PC-3 (cell line): Measurements from ENCODE around the gene GOLGA7B. TPM values are rescaled to one million over a fixed set of nuclear protein-coding genes. Genes with fewer than 3 reads are reported as not detected.
A peak's percentile ranks its signal among the peaks of the same experiment; 100 is the strongest.

Experiments
- ATAC-seq: fragments of 200-7000 bp; cut with Tn5 transposase; 2 replicates; pipeline ENCODE4 v1.9.1; 2020; ENCODE audit warnings: mild to moderate bottlenecking, moderate library complexity
- BruUV-seq: library from RNA; stranded (reverse); fragments of 400-500 nt; replicated peaks from 2 replicates; lab custom pipeline; 2021; lab: Mats Ljungman, UMichigan
- CTCF ChIA-PET: fragments of 300-600 bp; sonication (Branson Sonifier 250); formaldehyde crosslinking; loops from one replicate; lab custom pipeline; 2022; ENCODE audit warnings: antibody characterized with exemption; lab: Charles Lee
- POLR2A ChIA-PET: fragments of 300-600 bp; sonication (Branson Sonifier 250); formaldehyde crosslinking; loops from one replicate; lab custom pipeline; 2022; ENCODE audit warnings: antibody characterized with exemption; ENCODE audit not compliant: unreplicated experiment; lab: Charles Lee
- DNase-seq: peaks from one replicate; pipeline ENCODE4 v3.0.0-alpha.2; 2015
- H2AFZ ChIP-seq: fragments of 300-600 bp; sonication (generic); 2 replicates; pipeline ENCODE4 v1.6.0; 2016; ENCODE audit warnings: antibody characterized with exemption, low read length
- H3F3A ChIP-seq: fragments of 300-600 bp; sonication (generic); one replicate; pipeline ENCODE4 v1.6.0; 2017; ENCODE audit warnings: antibody characterized with exemption, low read length, control low read depth, mild to moderate bottlenecking; ENCODE audit not compliant: unreplicated experiment
- H3K27ac ChIP-seq: fragments of 300-600 bp; sonication (generic); 2 replicates; pipeline ENCODE4 v1.5.1; 2016; ENCODE audit warnings: mild to moderate bottlenecking, low read length
- H3K27me3 ChIP-seq: fragments of 300-600 bp; sonication (generic); 2 replicates; pipeline ENCODE4 v1.6.1; 2016; ENCODE audit warnings: low read length, mixed read lengths
- H3K36me3 ChIP-seq: fragments of 300-600 bp; sonication (generic); 2 replicates; pipeline ENCODE4 v1.6.1; 2016; ENCODE audit warnings: low read depth, mixed run types, low read length, mixed read lengths
- H3K4me1 ChIP-seq: fragments of 300-600 bp; sonication (generic); 2 replicates; pipeline ENCODE4 v1.5.1; 2016; ENCODE audit warnings: low read length; ENCODE audit not compliant: insufficient read depth
- H3K4me2 ChIP-seq: fragments of 300-600 bp; sonication (generic); 2 replicates; pipeline ENCODE4 v1.6.0; 2016; ENCODE audit warnings: low read length
- H3K4me3 ChIP-seq: fragments of 300-600 bp; sonication (generic); 2 replicates; pipeline ENCODE4 v1.5.1; 2016; ENCODE audit warnings: mild to moderate bottlenecking, low read length, mixed read lengths
- H3K79me2 ChIP-seq: fragments of 300-600 bp; sonication (generic); 2 replicates; pipeline ENCODE4 v1.6.1; 2017; ENCODE audit warnings: low read length, mixed read lengths
- H3K9ac ChIP-seq: fragments of 300-600 bp; sonication (generic); 2 replicates; pipeline ENCODE4 v1.6.0; 2016; ENCODE audit warnings: mild to moderate bottlenecking, low read length
- H3K9me2 ChIP-seq: fragments of 300-600 bp; sonication (generic); replicated peaks from 2 replicates; pipeline ENCODE4 v1.6.1; 2016; ENCODE audit warnings: mixed run types, low read length, mixed read lengths
- H3K9me3 ChIP-seq: fragments of 300-600 bp; sonication (generic); 2 replicates; pipeline ENCODE4 v1.6.1; 2016; ENCODE audit warnings: low read length, mixed read lengths
- H4K20me1 ChIP-seq: fragments of 300-600 bp; sonication (generic); 2 replicates; pipeline ENCODE4 v1.6.1; 2016; ENCODE audit warnings: low read length, mixed read lengths
- EZH2 ChIP-seq: fragments of 300-600 bp; sonication (generic); IDR thresholded peaks from one replicate; pipeline ENCODE4 v1.6.1; 2017; ENCODE audit warnings: antibody characterized with exemption, mild to moderate bottlenecking, low read length; ENCODE audit not compliant: unreplicated experiment
- EZH2phosphoT487 ChIP-seq: fragments of 300-600 bp; sonication (generic); IDR thresholded peaks from 2 replicates; pipeline ENCODE4 v1.6.1; 2018; ENCODE audit warnings: mild to moderate bottlenecking, antibody characterized with exemption, low read length, borderline replicate concordance
- intact Hi-C: fragments of 100-400 bp; cut with micrococcal nuclease; formaldehyde crosslinking; loops from 2 replicates; pipeline ENCODE4 v1.9.0; 2023
- total RNA-seq: library from RNA; depleted of rRNA; stranded (reverse); fragments of >200 nt; gene quantifications from 2 replicates; pipeline ENCODE4 v1.2.3, GENCODE V29; 2014
- TF ChIP-seq, protein P1 (sequence below): fragments of 300-600 bp; sonication (generic); conservative IDR thresholded peaks from 2 replicates; pipeline ENCODE4 v1.5.1; 2017; ENCODE audit warnings: antibody characterized with exemption, low read depth, mild to moderate bottlenecking, low read length

GOLGA7B gene
- total RNA-seq, 1 experiment from 2014 or later: 0.26 TPM

DNA sequence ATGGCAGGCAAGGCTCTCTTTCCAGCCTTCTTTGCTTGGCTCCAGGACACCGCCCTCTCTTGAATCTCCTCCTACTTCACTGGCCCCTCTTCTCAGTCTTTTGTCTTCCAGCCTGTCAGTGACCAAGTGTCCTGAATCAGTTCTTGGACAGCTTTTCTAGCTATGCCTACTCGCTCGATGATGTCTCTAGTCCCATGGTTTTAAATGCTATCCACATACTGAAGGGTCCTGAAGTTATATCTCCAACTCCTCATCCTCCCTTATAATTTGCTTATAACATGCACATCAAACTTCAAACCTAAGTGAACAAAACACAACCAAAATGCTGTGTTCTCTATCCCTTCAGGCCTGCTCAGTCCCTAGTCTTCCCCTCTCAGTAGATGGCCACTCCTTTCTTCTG is 5.0 kb upstream of the GOLGA7B start:
- H3F3A ChIP-seq: no peaks in the 10 kb centered on the region
- no peak overlapping the region for H3K9ac ChIP-seq
- peaks cover 18% of the 10 kb centered on the region for H3K4me1 ChIP-seq
- no peak for DNase-seq
- ATAC-seq: no peak
- H3K9me3 ChIP-seq: no peaks in the 10 kb centered on the region
- H3K27me3 ChIP-seq: no peaks in the 10 kb centered on the region
- no peak overlapping the region for H3K4me3 ChIP-seq
- no peaks in the 10 kb centered on the region for H3K36me3 ChIP-seq
- no peaks in the 10 kb centered on the region for H4K20me1 ChIP-seq
- H3K27ac ChIP-seq: no peak overlapping the region
- CTCF ChIA-PET: no interaction called here
- no TSS peak for BruUV-seq
- no peak for TF ChIP-seq EZH2
- no peak for TF ChIP-seq EZH2phosphoT487
- TF ChIP-seq, protein P1, sequence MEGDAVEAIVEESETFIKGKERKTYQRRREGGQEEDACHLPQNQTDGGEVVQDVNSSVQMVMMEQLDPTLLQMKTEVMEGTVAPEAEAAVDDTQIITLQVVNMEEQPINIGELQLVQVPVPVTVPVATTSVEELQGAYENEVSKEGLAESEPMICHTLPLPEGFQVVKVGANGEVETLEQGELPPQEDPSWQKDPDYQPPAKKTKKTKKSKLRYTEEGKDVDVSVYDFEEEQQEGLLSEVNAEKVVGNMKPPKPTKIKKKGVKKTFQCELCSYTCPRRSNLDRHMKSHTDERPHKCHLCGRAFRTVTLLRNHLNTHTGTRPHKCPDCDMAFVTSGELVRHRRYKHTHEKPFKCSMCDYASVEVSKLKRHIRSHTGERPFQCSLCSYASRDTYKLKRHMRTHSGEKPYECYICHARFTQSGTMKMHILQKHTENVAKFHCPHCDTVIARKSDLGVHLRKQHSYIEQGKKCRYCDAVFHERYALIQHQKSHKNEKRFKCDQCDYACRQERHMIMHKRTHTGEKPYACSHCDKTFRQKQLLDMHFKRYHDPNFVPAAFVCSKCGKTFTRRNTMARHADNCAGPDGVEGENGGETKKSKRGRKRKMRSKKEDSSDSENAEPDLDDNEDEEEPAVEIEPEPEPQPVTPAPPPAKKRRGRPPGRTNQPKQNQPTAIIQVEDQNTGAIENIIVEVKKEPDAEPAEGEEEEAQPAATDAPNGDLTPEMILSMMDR: no peak
- no peaks in the 10 kb centered on the region for H3K79me2 ChIP-seq
- H3K4me2 ChIP-seq: no peak overlapping the region
- H3K9me2 ChIP-seq: no peaks in the 10 kb centered on the region
- POLR2A ChIA-PET: no interaction called here
- intact Hi-C loops: no loop called here
- no peak overlapping the region for H2AFZ ChIP-seq

DNA sequence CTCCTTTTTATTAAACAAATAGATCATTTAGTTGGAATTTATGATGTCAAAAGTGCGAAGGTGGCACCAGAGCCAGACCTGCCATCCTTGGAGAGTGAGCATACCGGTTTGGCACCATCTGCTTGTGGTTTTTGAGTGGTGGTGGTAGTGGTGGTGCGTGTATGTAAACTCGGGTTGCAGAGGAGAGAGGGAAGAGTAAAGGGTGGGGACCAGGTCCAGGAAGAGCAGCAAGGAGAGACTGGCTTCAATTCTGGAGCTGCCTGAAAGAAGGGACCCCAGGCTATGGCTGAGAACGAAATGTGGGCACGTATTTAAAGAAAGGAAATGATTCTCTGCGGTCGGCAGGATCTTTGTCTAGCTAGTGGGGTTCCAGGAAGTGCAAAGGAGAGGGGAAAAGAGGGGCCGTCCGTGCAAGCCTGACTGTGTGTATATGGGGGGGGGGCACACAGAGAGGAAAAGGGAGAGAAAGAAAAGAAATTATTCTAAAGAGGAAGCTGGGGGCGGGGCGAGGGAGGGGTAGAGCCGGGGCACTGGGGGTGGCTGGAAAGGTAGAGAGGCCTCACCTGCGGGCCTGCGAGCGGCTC is 448 bp upstream of the GOLGA7B start:
- Histone ChIP-seq H3K79me2 (no peaks in the 10 kb centered on the region), H3K9me3 (no peaks in the 10 kb centered on the region), H4K20me1 (no peaks in the 10 kb centered on the region), H3K9ac (peak overlapping the region; percentile 44; the same call in 1 of the 2 replicates), H3K27ac (peak overlapping the region; percentile 62), H3K4me2 (peak overlapping the region; percentile 89), H3K36me3 (no peaks in the 10 kb centered on the region), H2AFZ (peak overlapping the region; percentile 71), H3K27me3 (no peaks in the 10 kb centered on the region), H3F3A (no peaks in the 10 kb centered on the region), H3K9me2 (no peaks in the 10 kb centered on the region), H3K4me1 (peaks cover 3% of the 10 kb centered on the region; the same call in 1 of the 2 replicates), H3K4me3 (peak overlapping the region; percentile 68)
- ATAC-seq: peak; percentile 61
- no peak for TF ChIP-seq EZH2
- TF ChIP-seq, protein P1: no peak
- no peak for TF ChIP-seq EZH2phosphoT487
- intact Hi-C loops: no loop called here
- no TSS peak for BruUV-seq
- peak; percentile 69 for DNase-seq
- ChIA-PET CTCF (no interaction called here), POLR2A (no interaction called here)

DNA sequence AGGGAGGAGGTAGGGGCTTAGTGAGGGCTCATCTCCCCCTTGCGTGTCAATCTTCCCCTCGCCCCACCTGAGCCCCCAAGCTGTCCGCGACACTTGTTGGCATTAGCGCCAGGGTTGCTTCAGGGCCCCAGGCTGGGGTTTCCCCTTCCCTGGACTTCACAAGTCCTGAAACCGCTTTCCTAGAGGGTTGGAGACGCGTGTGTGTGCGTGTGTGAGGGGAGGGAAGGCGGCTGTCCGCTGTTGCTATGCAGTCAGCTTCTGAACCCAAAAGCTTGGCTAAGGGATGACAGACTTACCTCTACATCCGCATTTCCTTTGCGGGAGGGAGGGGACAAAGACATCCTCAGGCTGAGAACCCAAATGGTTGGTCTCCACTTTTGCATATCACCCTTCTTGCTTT is 803 bp downstream of the GOLGA7B start:
- Histone ChIP-seq H3K9me2 (no peaks in the 10 kb centered on the region), H4K20me1 (no peaks in the 10 kb centered on the region), H3K4me3 (no peak overlapping the region), H3K9me3 (no peaks in the 10 kb centered on the region), H3K4me1 (peaks cover 3% of the 10 kb centered on the region; the same call in 1 of the 2 replicates), H2AFZ (no peak overlapping the region), H3K27ac (no peak overlapping the region), H3K27me3 (no peaks in the 10 kb centered on the region), H3K79me2 (no peaks in the 10 kb centered on the region), H3K36me3 (no peaks in the 10 kb centered on the region), H3K9ac (no peak overlapping the region), H3K4me2 (peak overlapping the region; percentile 31; the same call in 1 of the 2 replicates), H3F3A (no peaks in the 10 kb centered on the region)
- intact Hi-C loops: no loop called here
- ChIA-PET CTCF (interaction anchor here (0.6 kb wide), 1 partner anchor 42 kb away, joined by 11 read pairs; no protein-coding TSS in a partner anchor), POLR2A (no interaction called here)
- ATAC-seq (no peak), DNase-seq (no peak)
- TF ChIP-seq, protein P1: no peak
- TF ChIP-seq EZH2phosphoT487 (no peak), EZH2 (no peak)
- no TSS peak for BruUV-seq
